Glomerular visceral epithelial cell (primary cell): ENCODE results near the gene EXD3.
"Not testable (repeated sequence)": the region's sequence is repeated elsewhere in the genome, so short reads cannot be mapped to it uniquely, and the experiment has no call there.

Experiments
- DNase-seq: peaks from one replicate; pipeline ENCODE4 v3.0.0-alpha.2; 2016; ENCODE audit errors: extremely low spot score

The EXD3 gene

GRCh38 chr9:137393176-137394150 is 29.5 kb downstream of the EXD3 start:
- DNase-seq: no peak

- DNase-seq: no peak
These were observed 30.5 kb downstream of the EXD3 start for GRCh38 chr9:137392232-137393007.

GRCh38 chr9:137391411-137391754 is 31.6 kb downstream of the EXD3 start:
- DNase-seq: no peak

- no peak for DNase-seq
These were observed 32.2 kb downstream of the EXD3 start for GRCh38 chr9:137390553-137391410.

GRCh38 chr9:137389428-137389746 is 33.6 kb downstream of the EXD3 start:
- no peak for DNase-seq

GRCh38 chr9:137388589-137389427 is 34.2 kb downstream of the EXD3 start:
- no peak for DNase-seq

GRCh38 chr9:137387891-137388560 is 34.9 kb downstream of the EXD3 start:
- no peak for DNase-seq

- no peak for DNase-seq
These were observed 35.7 kb downstream of the EXD3 start for GRCh38 chr9:137387114-137387890.

GRCh38 chr9:137386507-137387113 is 36.4 kb downstream of the EXD3 start:
- DNase-seq: not testable (repeated sequence)

GRCh38 chr9:137385061-137385655 is 37.8 kb downstream of the EXD3 start:
- no peak for DNase-seq

GRCh38 chr9:137383784-137384756 is 38.9 kb downstream of the EXD3 start:
- no peak for DNase-seq

- DNase-seq: no peak
These were observed 39.7 kb downstream of the EXD3 start for GRCh38 chr9:137383081-137383783.

GRCh38 chr9:137382444-137383080 is 40.4 kb downstream of the EXD3 start:
- no peak for DNase-seq

GRCh38 chr9:137381501-137382443 is 41.2 kb downstream of the EXD3 start:
- DNase-seq: no peak

GRCh38 chr9:137380606-137381005 is 42.4 kb downstream of the EXD3 start:
- DNase-seq: no peak
